ENCODE results near the gene PNMA5. TPM values are rescaled to one million over a fixed set of nuclear protein-coding genes. Genes with fewer than 3 reads are reported as not detected.

Gene PNMA5
- total and polyA plus RNA-seq, 2 donors (not counting 3 experiments of a cell fraction or from before 2014, with no cell fraction given), result not detected

DNA sequence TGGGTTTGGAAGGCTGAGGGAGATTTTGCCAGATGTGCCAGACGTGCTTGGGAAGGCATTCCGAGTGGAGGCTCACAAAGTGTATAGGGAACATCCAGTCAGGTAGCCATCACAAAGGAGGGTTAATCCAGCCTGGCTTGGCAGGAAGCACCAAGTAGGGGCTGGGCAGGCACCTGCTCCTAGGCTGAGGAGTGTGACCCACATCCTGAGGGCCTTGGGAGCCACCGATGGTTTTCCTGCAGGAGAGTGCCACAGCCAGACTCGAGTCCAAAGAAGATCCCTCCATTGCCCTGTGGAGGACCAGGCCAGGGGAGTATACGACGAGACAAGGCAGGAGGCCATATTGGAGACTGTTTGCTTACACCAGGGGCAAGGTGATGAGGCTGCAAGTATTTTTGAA lies 47.2 kb downstream of the PNMA5 start:
- dilution Hi-C loops (cut with MboI; ENCODE audit: extremely low pct_ligation_motif_present, low sequenced_read_pairs) (no loop called here), intact Hi-C loops (cut with micrococcal nuclease) (no loop called here)
- CTCF ChIA-PET, result no interaction called here
- Histone ChIP-seq H3K9me3 (replicated peaks; ENCODE audit: control insufficient read depth, insufficient read depth, low read length) (no peaks in the 10 kb centered on the region), H2AFZ (ENCODE audit: low read depth, low read length) (no peak overlapping the region), H3K4me2 (ENCODE audit: insufficient read depth, low read length) (no peak overlapping the region), H3K4me3 (replicated peaks in 1 of 3; ENCODE audit: insufficient read depth in 1 of 3, low read depth in 1 of 3, low read length in 3 of 3) (no peak overlapping the region), H3K4me1 (ENCODE audit: control insufficient read depth, extremely low read depth, insufficient read depth, low read length) (peaks cover 14% of the 10 kb centered on the region), H4K20me1 (replicated peaks; ENCODE audit: control insufficient read depth, extremely low read depth, insufficient read depth, low read length) (no peaks in the 10 kb centered on the region), H3K36me3 (ENCODE audit: control insufficient read depth in 2 of 2, extremely low read depth in 1 of 2, insufficient read depth in 2 of 2, low read length in 2 of 2) (no peaks in the 10 kb centered on the region), H3K27ac (ENCODE audit: insufficient read depth, low read depth, low read length) (no peak overlapping the region), H3K27me3 (ENCODE audit: control insufficient read depth in 2 of 2, insufficient read depth in 2 of 2, low read length in 2 of 2) (no peaks in the 10 kb centered on the region), H3K9ac (replicated peaks; ENCODE audit: extremely low read depth, insufficient read depth, low read length) (no peak overlapping the region), H3K9me1 (replicated peaks; ENCODE audit: control insufficient read depth, extremely low read depth, insufficient read depth, low read length) (no peaks in the 10 kb centered on the region), H3K79me2 (ENCODE audit: control insufficient read depth, insufficient read depth, low read length) (no peaks in the 10 kb centered on the region)
- POLR2A ChIA-PET, result no interaction called here
- no peak for DNase-seq (ENCODE audit: low read depth, low spot score)
- FAIRE-seq, result no peak
- BruUV-seq (replicated peaks), result no TSS peak
- no peak for TF ChIP-seq CTCF (IDR thresholded peaks at IDR 0.05; ENCODE audit: extremely low read depth in 1 of 2, insufficient read depth in 1 of 2, low read depth in 1 of 2, low read length in 2 of 2)
- TF ChIP-seq FOS (IDR thresholded peaks at IDR 0.05; ENCODE audit: borderline replicate concordance, insufficient read depth, low read length), result no peak
- TF ChIP-seq EZH2 (IDR thresholded peaks at IDR 0.05; ENCODE audit: borderline replicate concordance, low read depth, low read length, severe bottlenecking), result no peak
- TF ChIP-seq POLR2A (IDR thresholded peaks at IDR 0.05; ENCODE audit: low read depth, low read length), result no peak
- TF ChIP-seq, protein P1, sequence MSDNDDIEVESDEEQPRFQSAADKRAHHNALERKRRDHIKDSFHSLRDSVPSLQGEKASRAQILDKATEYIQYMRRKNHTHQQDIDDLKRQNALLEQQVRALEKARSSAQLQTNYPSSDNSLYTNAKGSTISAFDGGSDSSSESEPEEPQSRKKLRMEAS (IDR thresholded peaks at IDR 0.05; ENCODE audit: insufficient read depth, insufficient read length), result no peak
- TF ChIP-seq MYC (IDR thresholded peaks at IDR 0.05; ENCODE audit: low read depth, low read length), result no peak

Measured in endothelial cell of umbilical vein (primary cell).